ENCODE measurements around the gene USP49. TPM values are rescaled to one million over a fixed set of nuclear protein-coding genes. Genes with fewer than 3 reads are reported as not detected.

The USP49 gene
- total RNA-seq, 1 donor from 2014 or later = 2.2 TPM

GRCh38 chr6:41877051-41877680, 18.0 kb downstream of the USP49 start:
- no peak for DNase-seq (ENCODE audit: low read depth)

GRCh38 chr6:41874741-41875140, 20.4 kb downstream of the USP49 start:
- no peak for DNase-seq (ENCODE audit: low read depth)

DNA sequence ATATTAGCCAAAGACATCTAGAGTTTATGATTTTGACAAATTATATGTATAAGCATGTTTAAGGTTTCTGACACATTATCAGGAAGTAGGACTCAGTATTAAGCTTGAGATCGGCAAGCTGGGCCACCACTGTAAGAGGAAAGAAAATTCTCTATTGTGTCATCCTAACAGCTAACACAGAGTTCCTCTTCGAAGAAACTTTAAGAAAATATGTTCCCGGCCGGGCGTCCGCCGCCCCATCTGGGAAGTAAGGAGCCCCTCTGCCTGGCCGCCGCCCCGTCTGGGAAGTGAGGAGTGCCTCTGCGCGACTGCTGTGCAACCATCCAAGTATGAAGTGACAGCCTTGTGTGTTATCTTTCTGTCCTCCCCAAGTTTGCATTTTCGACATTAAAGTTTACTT, 23.0 kb downstream of the USP49 start:
- DNase-seq (ENCODE audit: low read depth) = no peak

DNA sequence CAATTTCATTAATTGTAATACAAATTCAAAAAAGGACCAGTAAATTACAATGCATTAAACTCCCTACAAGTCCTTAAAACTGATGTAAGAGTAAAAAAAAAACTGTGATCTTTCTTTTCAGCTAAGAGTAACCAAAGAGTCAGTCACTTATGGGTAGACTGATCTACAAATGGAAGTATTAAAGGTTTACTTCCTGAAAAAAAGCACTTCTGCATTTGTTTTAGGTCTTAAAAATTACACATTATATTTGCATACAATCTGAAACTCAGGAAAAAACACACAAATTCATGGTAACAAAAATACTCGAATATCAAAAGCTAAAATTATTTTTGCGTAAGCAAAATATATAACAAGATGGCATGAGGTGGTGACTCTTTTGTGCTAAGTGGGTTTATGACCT, 23.5 kb downstream of the USP49 start:
- DNase-seq (ENCODE audit: low read depth) = no peak

DNA sequence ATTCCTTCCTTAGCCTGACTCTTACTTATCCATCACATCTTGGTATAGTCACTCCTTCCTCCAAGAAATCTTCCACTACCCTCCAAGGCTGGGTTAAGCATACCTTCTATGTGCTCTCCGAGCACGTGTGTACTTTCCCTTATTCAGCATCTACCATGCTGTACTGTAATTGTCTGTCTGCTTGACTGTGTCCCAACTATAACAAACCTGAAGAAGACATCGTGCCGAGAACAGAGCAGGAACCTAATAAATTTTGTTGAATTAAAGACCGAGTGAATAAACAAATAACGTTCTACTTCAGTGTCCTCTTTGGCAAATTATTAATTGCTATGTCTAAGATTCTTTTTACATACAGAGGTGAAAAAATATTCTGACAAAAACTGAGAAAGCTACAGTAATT, 35.8 kb downstream of the USP49 start:
- no peak for DNase-seq (ENCODE audit: low read depth)

- DNase-seq (ENCODE audit: low read depth) = no peak
Measured at GRCh38 chr6:41858703-41859102, 36.5 kb downstream of the USP49 start.

DNA sequence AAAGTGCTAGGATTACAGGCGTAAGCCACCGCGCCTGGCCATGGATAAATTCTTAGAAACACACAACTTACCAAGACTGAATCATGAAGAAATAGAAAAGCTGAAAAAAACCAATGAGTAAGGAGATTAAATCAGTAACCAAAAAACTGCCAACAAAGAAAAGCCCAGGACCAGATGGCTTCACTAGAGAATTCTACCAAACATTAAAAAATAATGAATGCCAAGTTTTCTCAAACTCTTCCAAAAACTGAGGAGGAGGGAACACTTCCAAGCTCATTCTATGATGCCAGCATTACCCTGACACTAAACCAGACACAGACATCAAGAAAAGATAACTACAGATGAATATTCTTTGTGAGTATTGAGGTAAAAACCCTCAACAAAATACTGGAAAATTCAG, 44.3 kb downstream of the USP49 start:
- DNase-seq (ENCODE audit: low read depth) = no peak

DNA sequence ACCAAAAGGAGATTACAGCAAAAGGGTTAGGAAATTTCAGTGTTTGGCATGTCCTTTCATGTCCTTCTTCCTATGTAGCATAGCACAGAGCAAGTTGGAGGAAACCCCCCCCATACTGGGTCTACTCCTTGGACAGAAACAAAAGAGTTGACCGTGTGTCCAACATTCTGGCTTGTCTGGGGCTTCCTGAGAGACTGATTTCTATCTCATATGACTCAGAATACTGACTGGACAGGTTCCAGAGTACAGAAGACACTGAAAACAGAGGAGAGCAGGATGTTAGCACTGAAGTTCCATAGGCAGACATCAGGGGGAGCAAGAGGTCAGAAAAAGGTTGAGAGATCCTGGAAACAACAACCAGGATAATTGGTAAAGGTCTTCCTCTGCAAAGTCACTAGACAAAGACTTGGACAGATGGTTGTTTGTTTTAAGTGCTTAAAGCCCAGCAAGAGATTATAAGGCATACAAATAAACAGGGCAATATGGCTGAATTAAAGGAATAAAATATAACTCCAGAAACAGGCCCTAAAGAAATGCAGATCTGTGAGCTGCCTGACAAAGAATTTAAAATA, 48.4 kb downstream of the USP49 start:
- peak; percentile 94 for DNase-seq (ENCODE audit: low read depth)

GRCh38 chr6:41843178-41843577, 52.0 kb downstream of the USP49 start:
- DNase-seq (ENCODE audit: low read depth) = no peak

GRCh38 chr6:41840326-41840725, 54.8 kb downstream of the USP49 start:
- DNase-seq (ENCODE audit: low read depth) = no peak

DNA sequence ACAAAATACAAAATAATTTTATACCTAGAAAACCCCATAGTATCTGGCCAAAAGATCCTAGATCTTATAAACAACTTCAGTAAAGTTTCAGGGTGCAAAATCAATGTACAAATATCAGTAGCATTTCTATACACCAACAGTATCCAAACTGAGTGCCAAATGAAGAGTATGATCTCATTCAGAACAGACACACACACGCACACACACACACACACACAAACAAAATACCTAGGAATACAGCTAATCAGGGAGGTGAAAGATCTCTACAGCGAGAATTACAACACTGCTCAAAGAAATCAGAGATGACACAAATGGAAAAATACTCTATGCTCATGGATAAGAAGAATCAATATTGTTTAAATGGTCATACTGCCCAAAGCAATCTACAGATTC, 58.5 kb downstream of the USP49 start:
- peak; percentile 61 for DNase-seq (ENCODE audit: low read depth)

DNA sequence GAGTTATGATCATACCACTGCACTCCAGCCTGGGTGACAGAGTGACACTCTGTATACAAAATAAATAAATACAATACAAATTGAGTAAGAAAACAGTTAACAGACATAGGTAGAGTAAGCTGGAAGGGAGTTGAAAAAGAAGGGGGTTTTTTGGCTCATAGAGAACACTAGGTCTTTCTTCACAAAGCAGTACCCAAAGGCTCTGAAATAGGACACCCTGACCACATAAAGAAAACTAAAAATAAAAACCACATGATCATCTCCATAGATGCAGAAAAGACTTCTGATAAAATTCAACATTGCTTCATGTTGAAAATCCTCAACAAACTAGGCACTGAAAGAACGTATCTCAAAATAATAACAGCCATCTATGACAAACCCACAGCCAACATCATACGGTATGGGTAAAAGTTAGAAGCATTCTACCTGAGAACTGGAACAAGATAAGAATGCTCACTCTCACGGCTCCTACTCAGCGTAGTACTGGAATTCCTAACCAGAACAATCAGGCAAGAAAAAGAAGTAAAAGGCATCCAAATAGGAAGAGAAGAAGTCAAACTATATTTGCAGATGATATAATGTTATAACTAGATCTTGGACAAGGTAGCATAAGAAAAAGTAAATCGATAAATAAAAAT, 59.0 kb downstream of the USP49 start:
- peak; percentile 60 for DNase-seq (ENCODE audit: low read depth)

DNA sequence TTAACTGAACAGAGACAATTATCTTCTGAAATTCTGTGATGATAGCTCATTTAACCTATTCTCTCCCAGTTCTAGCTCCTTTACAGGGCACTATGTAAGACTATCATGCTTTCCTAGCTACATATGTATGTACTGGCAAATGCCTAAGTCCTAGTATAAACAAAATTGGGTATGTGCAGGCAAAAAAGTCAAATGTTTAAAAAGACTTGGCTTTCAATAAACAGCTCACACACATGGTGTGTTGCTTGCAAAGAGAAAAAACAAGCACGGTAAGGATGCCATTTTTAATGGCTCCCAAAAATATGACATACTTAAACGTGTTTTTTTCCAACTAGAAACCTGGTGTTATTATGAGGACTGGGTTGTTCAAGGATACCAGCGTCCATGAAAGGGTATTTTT, 62.9 kb downstream of the USP49 start:
- DNase-seq (ENCODE audit: low read depth) = no peak

DNA sequence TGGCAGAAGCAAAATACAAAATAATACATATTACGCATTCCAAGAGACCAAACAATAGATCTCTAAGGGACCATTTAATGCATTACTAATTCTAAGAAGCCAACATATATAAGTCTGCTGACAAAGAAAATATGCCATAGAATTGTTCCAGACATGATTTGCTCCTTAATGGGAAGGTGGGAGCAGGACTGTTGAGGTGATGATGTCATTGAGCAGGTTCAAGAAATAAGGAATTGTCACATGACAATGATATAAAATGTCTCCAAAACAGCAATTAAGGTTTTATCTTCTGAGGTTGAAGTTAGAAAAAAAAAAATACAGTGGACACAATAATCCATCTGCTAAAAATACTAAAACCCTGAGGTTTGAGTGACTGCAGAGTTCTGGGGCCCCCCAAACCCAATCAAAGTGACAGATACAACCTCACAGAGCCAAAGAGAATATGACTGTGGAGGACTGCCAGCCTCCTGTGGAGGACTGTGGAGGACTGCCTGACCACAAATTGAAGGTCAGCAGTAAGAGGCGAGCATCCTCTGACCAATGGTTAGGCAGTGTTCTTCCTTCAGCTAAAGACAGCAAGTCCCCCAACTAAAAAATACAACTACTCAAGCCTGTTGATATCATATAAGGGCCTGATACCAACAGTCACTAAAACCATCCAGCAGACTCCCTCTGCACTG, 68.7 kb downstream of the USP49 start:
- no peak for DNase-seq (ENCODE audit: low read depth)

GRCh38 chr6:41824571-41825569, 70.3 kb downstream of the USP49 start:
- DNase-seq (ENCODE audit: low read depth) = peak; percentile 53

GRCh38 chr6:41823178-41823577, 72.0 kb downstream of the USP49 start:
- no peak for DNase-seq (ENCODE audit: low read depth)

DNA sequence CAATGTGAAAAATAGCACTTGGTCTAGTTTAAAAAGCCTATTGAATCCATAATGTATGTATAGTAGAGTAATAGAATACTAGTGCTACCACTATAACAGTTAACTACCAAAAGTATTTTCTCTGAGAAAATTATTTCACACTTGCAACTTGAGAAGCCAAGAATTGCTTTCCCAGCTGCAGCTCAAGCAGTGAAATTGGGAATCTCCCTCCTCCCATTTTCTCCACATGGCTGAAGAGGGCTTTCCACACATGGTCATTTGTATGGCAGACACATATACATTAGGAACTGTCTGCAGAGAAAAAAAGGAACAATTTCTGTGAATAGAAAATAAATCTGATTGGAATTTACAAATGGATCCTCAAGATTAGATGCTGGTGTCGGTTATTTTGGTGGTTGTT, 73.2 kb downstream of the USP49 start:
- no peak for DNase-seq (ENCODE audit: low read depth)

- DNase-seq (ENCODE audit: low read depth) = no peak
Measured at GRCh38 chr6:41821266-41821665, 73.9 kb downstream of the USP49 start.

GRCh38 chr6:41818271-41819054, 76.7 kb downstream of the USP49 start:
- DNase-seq (ENCODE audit: low read depth) = no peak

- no peak for DNase-seq (ENCODE audit: low read depth)
Measured at GRCh38 chr6:41815587-41815986, 79.6 kb downstream of the USP49 start.

Measured in myocyte (in vitro differentiated cells).